ENCODE measurements around the gene CPXM1.

The CPXM1 gene

DNA sequence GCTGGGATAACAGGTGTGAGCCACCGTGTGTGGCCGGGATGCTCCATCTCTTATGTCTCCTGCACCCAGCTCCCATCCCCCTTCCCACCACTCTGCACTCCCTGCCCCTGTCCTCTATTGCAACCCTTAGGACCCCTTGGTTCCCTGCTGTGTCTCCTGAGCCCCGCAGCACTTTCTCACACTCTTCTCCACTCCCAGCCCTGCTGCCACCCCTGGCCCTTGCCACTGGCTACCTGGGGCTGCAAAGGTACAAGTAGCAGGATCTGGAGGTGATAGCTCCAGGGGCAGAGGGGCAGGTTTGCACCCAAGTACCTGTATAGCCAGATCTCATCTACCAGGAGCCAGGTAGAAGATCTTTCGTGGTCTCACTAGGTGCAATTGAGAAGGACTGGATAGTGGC lies 6.6 kb upstream of the CPXM1 start:
- Histone ChIP-seq H3K27me3 (ENCODE audit: control insufficient read depth, insufficient read depth, low read length) (peaks cover 59% of the 10 kb centered on the region), H3K36me3 (ENCODE audit: control insufficient read depth, insufficient read depth, low read length) (no peaks in the 10 kb centered on the region), H3K9me3 (ENCODE audit: control insufficient read depth, insufficient read depth, low read length) (no peaks in the 10 kb centered on the region), H3K9ac (ENCODE audit: low read depth, low read length) (no peak overlapping the region), H3K4me3 (ENCODE audit: low read depth, low read length) (no peak overlapping the region), H3K4me1 (ENCODE audit: control insufficient read depth, insufficient read depth, low read length) (no peaks in the 10 kb centered on the region)

DNA sequence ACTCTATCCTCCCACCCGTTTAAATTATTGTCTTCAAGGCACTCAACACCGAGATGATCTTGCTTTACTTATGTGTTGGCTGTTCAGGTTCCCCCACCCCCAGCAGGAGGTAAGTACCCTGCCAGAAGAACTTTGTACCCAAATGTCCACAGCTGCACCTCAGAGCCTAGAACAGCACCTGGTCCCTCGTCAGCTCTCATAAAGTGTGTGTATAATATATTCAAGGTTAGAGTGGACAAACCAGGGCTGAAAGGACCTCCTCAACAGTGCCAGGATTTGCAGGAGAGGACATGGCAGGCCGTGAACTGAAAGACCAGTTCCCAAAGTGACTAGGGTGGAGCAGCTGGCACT lies 5.9 kb upstream of the CPXM1 start:
- peaks cover 65% of the 10 kb centered on the region for H3K27me3 ChIP-seq (ENCODE audit: control insufficient read depth, insufficient read depth, low read length)
- H3K36me3 ChIP-seq (ENCODE audit: control insufficient read depth, insufficient read depth, low read length), result no peaks in the 10 kb centered on the region
- H3K4me1 ChIP-seq (ENCODE audit: control insufficient read depth, insufficient read depth, low read length), result peaks cover 1% of the 10 kb centered on the region
- H3K9me3 ChIP-seq (ENCODE audit: control insufficient read depth, insufficient read depth, low read length), result no peaks in the 10 kb centered on the region
- no peak overlapping the region for H3K4me3 ChIP-seq (ENCODE audit: low read depth, low read length)
- no peak overlapping the region for H3K9ac ChIP-seq (ENCODE audit: low read depth, low read length)

DNA sequence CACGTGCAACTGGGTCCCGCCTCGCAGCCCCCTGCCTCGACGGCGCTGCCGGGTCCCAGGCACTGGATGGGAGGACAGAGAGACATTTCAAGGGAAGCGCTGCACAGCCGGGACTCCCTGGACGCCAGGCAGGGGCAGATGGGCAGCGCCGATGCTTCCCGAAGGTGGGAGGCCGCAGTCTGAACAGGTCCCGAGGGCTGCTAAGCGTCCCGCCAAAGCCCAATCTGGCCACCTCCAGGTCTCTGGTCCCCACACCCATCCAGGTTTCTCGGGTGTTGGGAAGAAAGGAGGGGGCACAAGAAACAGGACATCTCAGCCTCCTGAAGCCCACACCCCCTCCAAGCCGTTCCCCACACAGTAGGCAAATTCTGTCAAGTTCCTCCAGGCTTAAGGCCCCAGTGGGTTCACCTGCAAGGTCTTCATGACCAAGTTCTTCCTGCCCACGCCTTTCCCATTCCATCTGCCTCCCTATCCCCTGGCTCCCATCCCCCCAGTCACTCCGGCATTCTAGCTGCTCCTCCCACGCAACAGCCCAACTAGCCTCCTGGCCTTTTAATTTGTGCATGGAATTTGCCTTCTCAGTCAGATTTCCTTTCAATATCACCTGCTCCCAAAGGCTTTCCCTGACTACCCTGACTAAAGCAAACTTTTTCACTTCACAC lies 5.4 kb upstream of the CPXM1 start:
- Histone ChIP-seq H3K9ac (ENCODE audit: low read depth, low read length) (no peak overlapping the region), H3K27me3 (ENCODE audit: control insufficient read depth, insufficient read depth, low read length) (peaks cover 71% of the 10 kb centered on the region), H3K9me3 (ENCODE audit: control insufficient read depth, insufficient read depth, low read length) (no peaks in the 10 kb centered on the region), H3K36me3 (ENCODE audit: control insufficient read depth, insufficient read depth, low read length) (no peaks in the 10 kb centered on the region), H3K4me3 (ENCODE audit: low read depth, low read length) (peak overlapping the region; percentile 41), H3K4me1 (ENCODE audit: control insufficient read depth, insufficient read depth, low read length) (peaks cover 2% of the 10 kb centered on the region)

DNA sequence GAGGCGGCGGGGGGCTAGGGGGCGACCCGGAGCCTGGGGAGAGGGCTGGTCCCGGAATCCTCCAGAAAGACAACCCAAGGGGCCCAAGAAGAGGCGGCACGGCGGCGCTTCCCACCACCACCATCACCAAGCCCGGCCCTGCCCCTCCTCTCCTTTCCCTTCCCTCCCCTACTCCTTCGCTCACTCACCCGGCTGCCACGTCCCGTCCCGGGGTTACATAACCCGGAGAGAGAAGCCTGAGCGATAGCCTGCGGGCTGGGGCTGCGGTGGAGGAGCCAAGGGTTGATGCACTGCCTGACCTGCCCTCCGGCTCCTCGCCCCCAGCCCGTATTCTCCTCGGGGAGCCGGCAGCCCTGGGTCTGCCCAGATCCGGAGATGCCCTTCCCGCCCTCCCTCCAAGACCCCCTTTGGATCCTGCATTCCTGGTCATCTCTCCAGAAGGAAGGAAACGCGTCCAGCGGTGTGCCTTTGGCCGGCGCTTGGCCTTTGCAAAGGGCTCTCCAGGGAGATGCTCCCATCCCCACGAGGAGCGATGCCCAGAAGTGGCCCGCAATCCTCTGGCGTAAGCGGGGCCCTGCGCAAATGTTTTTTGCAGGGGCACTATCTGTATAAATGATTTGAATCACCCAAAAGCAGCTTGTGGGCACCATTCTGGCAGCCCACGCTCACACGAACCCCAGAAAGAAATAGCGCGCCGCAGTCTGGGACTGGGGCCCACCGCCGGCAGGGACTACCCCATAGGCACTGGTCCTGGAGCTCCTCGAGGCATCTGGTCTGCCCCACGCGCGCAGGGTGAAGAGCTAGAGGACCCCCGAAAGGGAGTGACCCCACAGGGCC lies 4.6 kb upstream of the CPXM1 start:
- peaks cover 2% of the 10 kb centered on the region for H3K4me1 ChIP-seq (ENCODE audit: control insufficient read depth, insufficient read depth, low read length)
- no peak overlapping the region for H3K9ac ChIP-seq (ENCODE audit: low read depth, low read length)
- H3K9me3 ChIP-seq (ENCODE audit: control insufficient read depth, insufficient read depth, low read length), result no peaks in the 10 kb centered on the region
- peaks cover 73% of the 10 kb centered on the region for H3K27me3 ChIP-seq (ENCODE audit: control insufficient read depth, insufficient read depth, low read length)
- H3K36me3 ChIP-seq (ENCODE audit: control insufficient read depth, insufficient read depth, low read length), result no peaks in the 10 kb centered on the region
- H3K4me3 ChIP-seq (ENCODE audit: low read depth, low read length), result peak overlapping the region; percentile 41

DNA sequence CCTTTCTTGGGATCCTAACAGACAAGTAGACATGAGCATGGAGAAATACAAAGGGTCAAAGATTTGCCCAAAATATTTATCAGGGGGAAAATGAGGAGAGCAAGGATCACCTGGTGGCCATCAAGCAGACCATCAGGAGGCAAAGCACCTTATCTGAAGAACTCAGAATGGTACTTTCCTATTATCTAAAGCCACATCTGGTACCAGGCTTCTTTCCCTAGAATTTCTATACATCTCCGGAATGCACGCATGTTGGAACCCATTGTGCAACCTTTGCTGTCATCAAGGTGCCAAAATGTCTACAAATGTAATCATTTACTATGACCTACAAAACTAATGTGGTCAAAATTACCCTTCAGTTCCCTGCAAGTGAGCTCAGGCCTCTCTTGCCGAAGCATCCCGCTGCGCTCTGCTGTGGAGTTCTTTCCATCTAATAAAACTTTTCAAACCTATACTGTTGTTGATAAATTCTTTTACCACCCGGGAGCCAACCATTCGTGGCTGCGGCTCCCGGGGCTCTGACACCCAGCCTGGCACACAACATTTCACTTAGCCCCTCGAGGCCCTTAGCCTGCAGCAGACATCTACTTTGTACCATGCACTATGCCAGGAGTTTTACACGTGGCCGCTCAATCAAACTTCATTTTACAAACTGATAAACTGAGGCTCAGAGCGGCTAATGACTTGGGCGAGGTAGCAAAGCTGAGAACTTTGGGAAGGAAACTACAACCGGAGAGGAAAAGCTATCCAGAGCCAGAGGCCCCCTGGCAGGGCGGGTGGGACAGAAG lies 3.8 kb upstream of the CPXM1 start:
- H3K4me1 ChIP-seq (ENCODE audit: control insufficient read depth, insufficient read depth, low read length), result peaks cover 2% of the 10 kb centered on the region
- H3K36me3 ChIP-seq (ENCODE audit: control insufficient read depth, insufficient read depth, low read length), result no peaks in the 10 kb centered on the region
- no peak overlapping the region for H3K9ac ChIP-seq (ENCODE audit: low read depth, low read length)
- no peaks in the 10 kb centered on the region for H3K9me3 ChIP-seq (ENCODE audit: control insufficient read depth, insufficient read depth, low read length)
- H3K27me3 ChIP-seq (ENCODE audit: control insufficient read depth, insufficient read depth, low read length), result peaks cover 73% of the 10 kb centered on the region
- H3K4me3 ChIP-seq (ENCODE audit: low read depth, low read length), result peak overlapping the region; percentile 13

DNA sequence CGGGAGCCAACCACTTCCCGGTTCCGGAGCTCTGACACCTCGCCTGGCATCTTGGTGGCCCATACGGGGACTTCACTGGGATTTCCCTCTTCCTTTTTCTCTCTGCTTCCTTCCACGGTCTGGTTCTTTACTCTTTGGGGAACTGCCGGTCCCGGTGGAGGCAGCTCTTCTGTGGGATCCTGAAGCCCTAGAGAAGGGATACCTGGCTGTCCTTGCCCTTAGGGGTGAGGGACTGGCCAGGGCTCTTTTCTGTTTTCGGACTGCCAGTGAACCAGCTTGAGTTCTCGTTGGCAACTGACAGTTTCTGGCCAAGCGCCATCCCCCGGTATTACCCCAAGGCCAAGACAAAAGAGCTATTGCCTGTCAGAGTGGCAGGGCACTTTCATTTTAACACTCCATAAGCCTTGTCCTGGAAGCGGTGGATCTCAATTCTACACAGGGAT lies 880 bp upstream of the CPXM1 start:
- no peak overlapping the region for H3K9ac ChIP-seq (ENCODE audit: low read depth, low read length)
- H3K4me3 ChIP-seq (ENCODE audit: low read depth, low read length), result peak overlapping the region; percentile 75
- peaks cover 5% of the 10 kb centered on the region for H3K4me1 ChIP-seq (ENCODE audit: control insufficient read depth, insufficient read depth, low read length)
- H3K9me3 ChIP-seq (ENCODE audit: control insufficient read depth, insufficient read depth, low read length), result no peaks in the 10 kb centered on the region
- peaks cover 15% of the 10 kb centered on the region for H3K36me3 ChIP-seq (ENCODE audit: control insufficient read depth, insufficient read depth, low read length)
- peaks cover 60% of the 10 kb centered on the region for H3K27me3 ChIP-seq (ENCODE audit: control insufficient read depth, insufficient read depth, low read length)

DNA sequence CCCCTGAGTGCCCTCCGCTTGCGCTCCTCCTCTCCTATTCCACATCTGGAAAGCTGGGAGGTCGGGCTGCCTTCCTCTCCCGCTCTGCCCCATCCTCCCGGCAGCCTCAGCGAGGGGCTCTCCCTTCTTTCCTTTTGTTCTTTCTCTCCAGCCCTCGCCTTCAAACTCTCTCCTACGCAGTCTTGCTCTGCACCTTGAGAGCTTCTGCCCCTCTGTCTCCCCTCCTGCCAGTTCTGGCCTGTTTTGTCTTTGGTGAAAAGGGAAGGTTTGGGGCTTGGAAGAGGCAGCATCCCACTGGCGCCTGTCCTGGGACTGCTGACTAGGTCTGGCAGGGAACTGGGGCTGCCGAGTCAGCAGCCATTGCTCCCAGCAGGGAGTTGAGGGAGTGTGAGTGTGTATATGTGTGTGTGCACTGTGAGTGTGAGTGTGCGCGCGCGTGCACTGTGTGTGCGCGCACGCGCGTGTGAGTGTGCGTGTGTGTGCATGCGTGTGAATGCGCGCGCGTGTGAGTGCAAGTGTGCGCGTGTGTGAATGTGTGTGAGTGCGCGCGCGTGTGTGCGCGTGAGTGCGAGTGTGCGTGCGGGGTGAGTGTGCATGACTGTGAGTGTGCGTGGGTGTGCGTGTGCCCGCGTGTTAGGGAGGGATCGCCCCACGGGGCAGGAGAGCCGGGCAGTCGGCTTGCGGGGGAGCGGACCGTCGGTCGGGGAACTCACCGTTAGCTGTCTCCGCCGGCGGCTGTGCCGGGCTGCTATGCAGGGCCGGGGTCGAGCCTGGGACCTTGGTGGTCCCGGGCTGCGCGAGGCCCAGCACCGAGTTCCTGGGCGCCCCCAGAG lies 523 bp downstream of the CPXM1 start:
- H3K27me3 ChIP-seq (ENCODE audit: control insufficient read depth, insufficient read depth, low read length), result peaks cover 46% of the 10 kb centered on the region
- H3K4me3 ChIP-seq (ENCODE audit: low read depth, low read length), result peak overlapping the region; percentile 86
- peaks cover 19% of the 10 kb centered on the region for H3K36me3 ChIP-seq (ENCODE audit: control insufficient read depth, insufficient read depth, low read length)
- no peaks in the 10 kb centered on the region for H3K9me3 ChIP-seq (ENCODE audit: control insufficient read depth, insufficient read depth, low read length)
- peak overlapping the region; percentile 2 for H3K9ac ChIP-seq (ENCODE audit: low read depth, low read length)
- peaks cover 5% of the 10 kb centered on the region for H3K4me1 ChIP-seq (ENCODE audit: control insufficient read depth, insufficient read depth, low read length)

DNA sequence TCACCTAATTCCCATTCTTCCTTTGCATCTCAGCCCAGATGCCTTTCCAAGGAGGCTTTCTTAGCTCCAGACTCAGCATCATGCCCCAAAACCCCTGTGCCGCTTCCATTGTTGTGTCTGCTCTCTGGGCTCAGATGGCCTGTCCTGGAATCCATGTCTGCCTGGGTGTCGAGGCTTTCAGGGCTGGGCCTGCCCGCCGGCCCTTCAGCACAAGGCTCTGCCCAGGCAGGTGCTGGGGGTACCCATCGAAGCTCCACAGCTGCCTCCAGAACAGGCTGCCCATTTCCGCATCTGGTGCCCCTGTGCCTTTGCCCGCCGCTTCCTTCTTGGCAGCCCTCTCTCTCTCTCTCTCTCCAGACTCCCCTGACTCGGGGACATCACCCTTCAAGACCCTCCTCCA lies 1.2 kb downstream of the CPXM1 start:
- H3K9me3 ChIP-seq (ENCODE audit: control insufficient read depth, insufficient read depth, low read length), result no peaks in the 10 kb centered on the region
- peaks cover 5% of the 10 kb centered on the region for H3K4me1 ChIP-seq (ENCODE audit: control insufficient read depth, insufficient read depth, low read length)
- peak overlapping the region; percentile 86 for H3K4me3 ChIP-seq (ENCODE audit: low read depth, low read length)
- peaks cover 19% of the 10 kb centered on the region for H3K36me3 ChIP-seq (ENCODE audit: control insufficient read depth, insufficient read depth, low read length)
- H3K9ac ChIP-seq (ENCODE audit: low read depth, low read length), result no peak overlapping the region
- peaks cover 39% of the 10 kb centered on the region for H3K27me3 ChIP-seq (ENCODE audit: control insufficient read depth, insufficient read depth, low read length)

DNA sequence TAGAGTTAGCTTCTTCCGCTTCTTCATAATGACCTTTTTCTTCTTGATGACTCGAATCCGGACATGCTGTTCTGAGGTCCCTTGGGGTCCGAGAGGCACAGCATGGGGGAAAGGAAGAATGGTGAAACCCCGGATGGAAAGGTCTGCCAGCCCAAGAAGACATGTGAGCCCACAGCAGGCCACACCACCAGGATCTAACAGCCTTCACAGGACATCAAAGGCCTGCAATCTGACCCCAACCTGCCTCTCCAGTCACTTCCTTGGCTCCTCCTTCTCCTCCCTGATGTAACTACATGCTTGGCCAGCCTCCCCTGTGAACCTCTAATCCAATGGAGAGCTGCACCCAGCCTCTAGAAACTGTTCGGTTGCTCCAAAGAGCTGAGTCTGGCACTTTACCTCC lies 1.6 kb downstream of the CPXM1 start:
- Histone ChIP-seq H3K4me1 (ENCODE audit: control insufficient read depth, insufficient read depth, low read length) (peaks cover 5% of the 10 kb centered on the region), H3K4me3 (ENCODE audit: low read depth, low read length) (peak overlapping the region; percentile 86), H3K36me3 (ENCODE audit: control insufficient read depth, insufficient read depth, low read length) (peaks cover 19% of the 10 kb centered on the region), H3K9ac (ENCODE audit: low read depth, low read length) (no peak overlapping the region), H3K9me3 (ENCODE audit: control insufficient read depth, insufficient read depth, low read length) (no peaks in the 10 kb centered on the region), H3K27me3 (ENCODE audit: control insufficient read depth, insufficient read depth, low read length) (peaks cover 35% of the 10 kb centered on the region)

DNA sequence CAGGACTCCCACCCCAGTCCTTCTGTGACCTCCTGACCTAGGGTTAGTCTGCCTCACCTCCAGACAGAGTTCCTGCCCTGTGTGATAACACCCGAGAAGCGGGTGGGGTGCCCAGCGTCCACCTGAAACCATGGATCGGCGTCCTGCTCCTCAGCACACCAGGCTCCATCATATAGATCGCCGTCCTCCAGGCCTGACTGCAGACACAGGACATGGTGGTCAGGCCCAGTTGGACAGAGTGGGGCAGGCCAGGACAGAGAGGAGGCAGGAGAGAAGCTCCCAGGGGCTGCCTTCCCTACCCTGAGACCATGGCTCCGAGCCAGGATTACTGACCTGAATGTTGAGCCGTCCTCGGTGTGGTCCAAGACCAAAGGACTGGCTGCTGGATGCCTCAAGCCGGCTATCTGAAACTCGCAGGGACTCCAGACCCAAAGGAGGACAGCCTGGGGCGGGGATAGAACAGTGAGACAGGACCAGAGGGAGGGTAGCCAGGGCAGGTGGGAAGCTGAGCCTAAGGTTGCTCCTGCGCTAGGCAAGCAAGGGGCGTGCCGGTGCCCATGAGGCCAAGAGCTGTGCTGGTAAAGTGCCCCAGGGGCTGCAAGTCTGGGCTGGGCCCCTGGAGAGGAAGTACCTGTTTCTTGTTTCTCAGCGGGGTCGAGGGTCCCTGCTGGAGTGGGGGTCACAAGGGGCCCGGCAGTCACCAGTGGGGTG lies 2.2 kb downstream of the CPXM1 start:
- peaks cover 19% of the 10 kb centered on the region for H3K36me3 ChIP-seq (ENCODE audit: control insufficient read depth, insufficient read depth, low read length)
- no peak overlapping the region for H3K4me3 ChIP-seq (ENCODE audit: low read depth, low read length)
- peaks cover 29% of the 10 kb centered on the region for H3K27me3 ChIP-seq (ENCODE audit: control insufficient read depth, insufficient read depth, low read length)
- H3K9me3 ChIP-seq (ENCODE audit: control insufficient read depth, insufficient read depth, low read length), result no peaks in the 10 kb centered on the region
- H3K9ac ChIP-seq (ENCODE audit: low read depth, low read length), result no peak overlapping the region
- H3K4me1 ChIP-seq (ENCODE audit: control insufficient read depth, insufficient read depth, low read length), result peaks cover 5% of the 10 kb centered on the region
